Kidney capillary endothelial cell (primary cell): ENCODE data around the gene NAA20.
A peak's percentile ranks its signal among the peaks of the same experiment; 100 is the strongest.
"Not testable (repeated sequence)": the region's sequence is repeated elsewhere in the genome, so short reads cannot be mapped to it uniquely, and the experiment has no call there.

Experiments used
- DNase-seq: peaks from one replicate; pipeline ENCODE4 v3.0.0-alpha.2; 2018; ENCODE audit warnings: low spot score

NAA20 gene

GRCh38 chr20:19991854-19992253, 25.3 kb upstream of the NAA20 start:
- peak; percentile 51 for DNase-seq

- peak; percentile 78 for DNase-seq
Measured at GRCh38 chr20:19992996-19993908, 23.9 kb upstream of the NAA20 start.

GRCh38 chr20:19993958-19994669, 23.0 kb upstream of the NAA20 start:
- peak; percentile 48 for DNase-seq

GRCh38 chr20:19995220-19995863, 21.8 kb upstream of the NAA20 start:
- DNase-seq, result peak; percentile 47

- DNase-seq, result no peak
Measured at GRCh38 chr20:19996222-19996621, 20.9 kb upstream of the NAA20 start.

- no peak for DNase-seq
Measured at GRCh38 chr20:19996917-19997316, 20.2 kb upstream of the NAA20 start.

GRCh38 chr20:19998990-19999705, 18.0 kb upstream of the NAA20 start:
- DNase-seq, result no peak

- no peak for DNase-seq
Measured at GRCh38 chr20:20000211-20000968, 16.8 kb upstream of the NAA20 start.

GRCh38 chr20:20002101-20002998, 14.8 kb upstream of the NAA20 start:
- no peak for DNase-seq

- DNase-seq, result no peak
Measured at GRCh38 chr20:20003031-20003954, 13.9 kb upstream of the NAA20 start.

GRCh38 chr20:20003955-20004322, 13.2 kb upstream of the NAA20 start:
- not testable (repeated sequence) for DNase-seq

GRCh38 chr20:20005342-20005741, 11.8 kb upstream of the NAA20 start:
- DNase-seq, result no peak

- no peak for DNase-seq
Measured at GRCh38 chr20:20009784-20010253, 7.3 kb upstream of the NAA20 start.

GRCh38 chr20:20010639-20011500, 6.3 kb upstream of the NAA20 start:
- no peak for DNase-seq

GRCh38 chr20:20012541-20012940, 4.6 kb upstream of the NAA20 start:
- no peak for DNase-seq

- DNase-seq, result peak; percentile 42
Measured at GRCh38 chr20:20014659-20015058, 2.5 kb upstream of the NAA20 start.

GRCh38 chr20:20017844-20018185, 653 bp downstream of the NAA20 start:
- DNase-seq, result no peak

- no peak for DNase-seq
Measured at GRCh38 chr20:20018366-20018765, 1.2 kb downstream of the NAA20 start.
